K562 (cell line): ENCODE measurements around the gene NDRG3.
A peak's percentile ranks its signal among the peaks of the same experiment; 100 is the strongest.

Experiments
- CCAR2 ChIP-seq: fragments of 200-400 bp; formaldehyde crosslinking; IDR thresholded peaks from 2 replicates; pipeline ENCODE4 v1.6.1; 2017; ENCODE audit warnings: mild to moderate bottlenecking, low read depth, low read length
- DPF2 ChIP-seq: fragments of 450-650 bp; IDR thresholded peaks from 2 replicates; pipeline ENCODE4 v1.6.1; 2016
- ESRRA ChIP-seq: fragments of 450-650 bp; IDR thresholded peaks from 2 replicates; pipeline ENCODE4 v1.6.1; 2014; ENCODE audit warnings: low read depth, mild to moderate bottlenecking, moderate library complexity, borderline replicate concordance
- EZH2 ChIP-seq: IDR thresholded peaks from 2 replicates; pipeline ENCODE4 v1.6.1; 2012; ENCODE audit warnings: low read depth, mild to moderate bottlenecking, inconsistent platforms, low read length, borderline replicate concordance
- JUND ChIP-seq, 2 experiments: IDR thresholded peaks; 2 replicates in 1 of 2; 3 replicates in 1 of 2; pipeline ENCODE4 v1.6.1; 2011; ENCODE audit warnings: borderline replicate concordance in 2 of 2, low read depth in 2 of 2, low read length in 2 of 2, improper control_type of control experiment in 1 of 2, missing biosample characterization in 1 of 2, missing genetic modification characterization in 1 of 2, missing genetic modification reagents in 1 of 2
- KAT7 ChIP-seq: sonication (generic); formaldehyde crosslinking; IDR thresholded peaks from 2 replicates; pipeline ENCODE4 v1.8.0; 2022; ENCODE audit warnings: missing genetic modification reagents, mild to moderate bottlenecking, borderline replicate concordance
- MTF1 ChIP-seq: fragments of 250-450 bp; sonication (Bioruptor Pico); IDR thresholded peaks from 2 replicates; pipeline ENCODE4 v1.9.0; 2021; ENCODE audit warnings: moderate library complexity, mild to moderate bottlenecking, inconsistent platforms, borderline replicate concordance
- RFX5 ChIP-seq: IDR thresholded peaks from 2 replicates; pipeline ENCODE4 v1.6.1; 2011; ENCODE audit warnings: low read depth, mild to moderate bottlenecking, improper control_type of control experiment, low read length
- SMC3 ChIP-seq: conservative IDR thresholded peaks from 2 replicates; pipeline ENCODE4 v1.6.1; 2011; ENCODE audit warnings: low read depth, low read length, improper control_type of control experiment; ENCODE audit not compliant: insufficient read depth

GRCh38 chr20:36604952-36605398 is 140.9 kb downstream of the NDRG3 start:
- TF ChIP-seq ESRRA (no peak), SMC3 (no peak), RFX5 (no peak), MTF1 (no peak), DPF2 (0 out of 2 replicates have a peak, but pooled peaks have one; percentile 24), CCAR2 (no peak), KAT7 (CRISPR knock-in tag) (0 out of 2 replicates have a peak, but pooled peaks have one; percentile 20), JUND (IDR thresholded peaks at IDR 0.05; ENCODE audit: borderline replicate concordance, low read depth, low read length) (no peak), JUND (tag; IDR thresholded peaks at IDR 0.05; ENCODE audit: borderline replicate concordance, low read depth, low read length) (no peak), EZH2 (no peak)
